Fibroblast of the aortic adventitia (primary cell): ENCODE measurements around the gene PREX1. TPM values are rescaled to one million over a fixed set of nuclear protein-coding genes. Genes with fewer than 3 reads are reported as not detected.
A peak's percentile ranks its signal among the peaks of the same experiment; 100 is the strongest.

Experiments
- DNase-seq: peaks from one replicate; pipeline ENCODE4 v3.0.0-alpha.2; 2010; ENCODE audit warnings: low read depth
- H3K4me3 ChIP-seq: 2 replicates; pipeline ENCODE4 v1.5.1; 2011; ENCODE audit warnings: low read depth, mild to moderate bottlenecking, control low read depth, low read length, moderate library complexity
- total RNA-seq: library from RNA; depleted of rRNA; stranded (reverse); fragments of >200 nt; gene quantifications from 2 replicates; pipeline ENCODE4 v1.2.3, GENCODE V29; 2012; ENCODE audit warnings: low replicate concordance
- TF ChIP-seq, protein P1 (sequence below): IDR thresholded peaks from 2 replicates; pipeline ENCODE4 v1.5.1; 2011; ENCODE audit warnings: mild to moderate bottlenecking, low read length, control low read depth, inconsistent platforms; ENCODE audit not compliant: insufficient read depth

The PREX1 gene
- total RNA-seq, 1 donor, result 13.0 TPM

DNA sequence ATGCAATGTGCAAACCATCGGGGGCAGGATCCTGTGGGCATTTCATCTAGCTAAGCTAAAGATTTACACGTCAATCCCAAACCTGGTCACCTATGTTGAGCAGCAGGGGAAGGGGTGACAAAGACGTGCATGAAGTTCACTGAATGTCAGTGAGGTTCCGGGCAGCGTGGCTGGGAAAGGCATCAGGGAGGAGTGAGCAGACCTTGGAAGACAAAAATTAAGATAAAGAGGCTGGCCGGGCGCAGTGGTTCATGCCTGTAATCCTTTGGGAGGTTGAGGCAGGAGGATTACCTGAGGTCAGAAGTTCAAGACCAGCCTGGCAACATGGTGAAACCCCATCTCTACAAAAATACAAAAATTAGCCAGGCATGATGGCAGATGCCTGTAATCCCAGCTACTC is 126.1 kb downstream of the PREX1 start:
- no peak overlapping the region for H3K4me3 ChIP-seq
- no peak for DNase-seq
- TF ChIP-seq, protein P1, sequence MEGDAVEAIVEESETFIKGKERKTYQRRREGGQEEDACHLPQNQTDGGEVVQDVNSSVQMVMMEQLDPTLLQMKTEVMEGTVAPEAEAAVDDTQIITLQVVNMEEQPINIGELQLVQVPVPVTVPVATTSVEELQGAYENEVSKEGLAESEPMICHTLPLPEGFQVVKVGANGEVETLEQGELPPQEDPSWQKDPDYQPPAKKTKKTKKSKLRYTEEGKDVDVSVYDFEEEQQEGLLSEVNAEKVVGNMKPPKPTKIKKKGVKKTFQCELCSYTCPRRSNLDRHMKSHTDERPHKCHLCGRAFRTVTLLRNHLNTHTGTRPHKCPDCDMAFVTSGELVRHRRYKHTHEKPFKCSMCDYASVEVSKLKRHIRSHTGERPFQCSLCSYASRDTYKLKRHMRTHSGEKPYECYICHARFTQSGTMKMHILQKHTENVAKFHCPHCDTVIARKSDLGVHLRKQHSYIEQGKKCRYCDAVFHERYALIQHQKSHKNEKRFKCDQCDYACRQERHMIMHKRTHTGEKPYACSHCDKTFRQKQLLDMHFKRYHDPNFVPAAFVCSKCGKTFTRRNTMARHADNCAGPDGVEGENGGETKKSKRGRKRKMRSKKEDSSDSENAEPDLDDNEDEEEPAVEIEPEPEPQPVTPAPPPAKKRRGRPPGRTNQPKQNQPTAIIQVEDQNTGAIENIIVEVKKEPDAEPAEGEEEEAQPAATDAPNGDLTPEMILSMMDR, result no peak

DNA sequence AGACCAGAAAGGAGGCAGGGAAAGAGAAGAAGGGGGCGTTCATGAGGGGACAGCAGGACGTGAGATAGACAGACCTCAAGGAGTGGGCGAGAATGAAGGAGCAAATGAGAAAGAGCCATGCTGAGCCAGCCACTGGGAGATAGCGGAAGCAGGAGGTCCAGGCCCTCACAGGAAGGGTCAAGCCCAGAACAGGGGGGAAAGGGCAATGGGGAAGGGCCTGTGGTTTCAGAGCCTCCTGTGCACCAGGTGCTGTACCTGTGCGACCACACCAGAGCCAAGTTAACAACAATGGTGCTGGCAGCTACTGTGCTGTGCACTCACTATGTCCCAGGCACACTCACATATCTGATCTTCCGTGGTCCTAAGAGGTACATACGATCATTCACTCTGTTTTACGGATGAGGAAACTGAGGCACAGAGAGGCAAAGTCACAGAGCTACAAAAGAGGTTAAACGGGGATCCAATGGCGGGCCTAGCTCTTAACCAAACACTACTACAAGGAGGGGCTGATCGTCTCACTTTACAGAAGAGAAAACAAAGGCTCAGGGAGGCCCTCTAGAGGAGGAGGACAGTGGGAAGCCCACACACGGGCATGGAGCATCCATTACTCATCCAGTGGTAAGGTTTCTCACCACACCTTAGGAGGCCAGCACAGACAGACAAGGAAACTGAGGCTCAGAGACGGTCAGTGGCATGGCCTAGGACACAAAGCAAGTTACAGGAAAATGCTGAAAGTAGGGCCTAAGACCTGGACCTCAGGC is 129.1 kb downstream of the PREX1 start:
- H3K4me3 ChIP-seq, result no peak overlapping the region
- TF ChIP-seq, protein P1, result no peak
- no peak for DNase-seq

DNA sequence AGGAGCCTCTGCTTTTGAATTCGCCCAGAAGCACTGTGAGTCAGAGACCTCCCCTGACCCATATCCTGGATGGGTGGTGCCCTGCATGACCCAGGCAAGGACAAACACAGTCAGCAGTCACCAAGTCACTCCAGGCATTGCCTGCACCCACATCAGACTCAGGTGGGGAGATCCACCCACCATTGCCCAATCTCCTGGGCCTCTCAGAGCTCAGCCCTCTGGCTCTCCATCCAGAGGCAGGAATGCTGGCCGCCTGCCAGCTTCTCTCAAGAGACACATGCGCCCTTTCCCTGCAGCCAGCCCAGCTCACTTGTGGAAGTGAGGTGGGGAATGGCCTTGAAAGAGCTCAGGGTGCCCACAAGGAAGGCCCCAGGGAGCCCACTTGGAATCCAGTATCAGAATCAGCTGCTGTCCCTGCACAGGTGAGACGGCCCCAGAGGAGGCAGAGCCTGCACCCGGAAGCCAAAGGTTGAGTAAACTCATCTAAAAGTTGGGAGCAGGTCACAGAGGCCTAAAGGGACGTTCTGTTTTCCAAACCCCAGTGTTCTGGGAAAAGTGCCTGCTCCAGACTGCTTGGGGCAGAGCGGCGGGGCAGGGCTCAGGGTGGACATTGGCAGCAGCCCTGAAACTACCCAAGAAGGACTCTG is 129.8 kb downstream of the PREX1 start:
- TF ChIP-seq, protein P1, result no peak
- DNase-seq, result peak; percentile 84
- H3K4me3 ChIP-seq, result no peak overlapping the region

DNA sequence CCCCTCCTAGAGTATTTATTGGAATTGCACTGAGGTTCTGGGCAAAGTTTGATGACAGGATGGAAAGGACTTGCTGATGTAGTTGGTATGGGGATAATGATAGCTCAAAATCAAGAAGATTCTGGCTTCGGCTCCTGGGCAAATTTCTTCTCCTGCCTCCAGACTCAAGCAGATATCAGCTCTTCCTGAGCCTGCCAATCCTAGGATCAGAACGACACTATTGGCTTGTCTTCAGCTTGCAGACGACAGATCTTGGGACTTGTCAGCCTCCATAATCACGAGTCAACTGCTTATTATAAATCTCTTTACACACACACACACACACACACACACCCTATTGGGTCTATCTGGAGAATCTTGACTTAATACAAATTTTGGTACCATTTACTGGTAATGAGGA is 131.1 kb downstream of the PREX1 start:
- no peak for DNase-seq
- TF ChIP-seq, protein P1, result no peak
- no peak overlapping the region for H3K4me3 ChIP-seq

DNA sequence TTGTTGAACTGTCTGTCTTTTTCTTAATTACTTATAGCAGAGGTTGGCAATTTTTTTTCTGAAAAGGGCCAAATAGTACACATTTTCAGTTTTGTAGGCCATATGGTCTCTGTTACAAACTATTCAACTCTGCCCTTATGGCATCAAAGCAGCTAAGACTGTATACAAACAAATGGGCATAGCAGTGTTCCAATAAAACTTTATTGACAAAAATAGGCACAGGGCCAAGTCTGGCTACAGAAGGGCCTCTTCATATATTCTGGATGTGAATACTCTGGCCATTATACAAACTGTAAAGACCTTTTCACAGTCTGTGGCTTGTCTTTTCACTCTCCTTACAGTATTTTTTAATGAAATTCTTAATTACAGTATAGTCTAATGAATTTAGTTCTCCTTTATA is 132.1 kb downstream of the PREX1 start:
- TF ChIP-seq, protein P1, result no peak

DNA sequence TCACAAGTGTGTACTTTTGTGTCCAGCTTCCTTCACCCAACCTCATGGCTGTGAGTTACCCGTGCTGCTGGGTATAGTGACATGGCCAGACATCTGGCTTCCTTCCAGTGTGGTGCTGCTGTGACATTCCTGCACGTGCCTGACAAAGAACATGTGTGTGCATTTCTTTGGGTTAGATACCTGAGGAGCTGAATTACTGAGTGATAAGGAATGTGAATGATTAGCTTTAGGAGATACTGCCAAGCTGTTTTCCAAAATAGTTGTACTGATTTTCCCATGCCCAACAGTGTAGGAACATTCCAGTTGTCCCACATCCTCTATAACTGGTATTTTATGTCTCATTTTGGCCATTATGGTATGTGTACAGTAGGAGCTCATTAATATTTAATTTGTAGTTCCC is 132.5 kb downstream of the PREX1 start:
- TF ChIP-seq, protein P1, result no peak
- H3K4me3 ChIP-seq, result no peak overlapping the region
- DNase-seq, result no peak

More for the DNA sequence above, 132.1 kb downstream of the PREX1 start:
- DNase-seq, result no peak
- H3K4me3 ChIP-seq, result no peak overlapping the region
